Measurements from ENCODE around the gene PARN.
"Not testable (repeated sequence)": the region's sequence is repeated elsewhere in the genome, so short reads cannot be mapped to it uniquely, and the experiment has no call there.

The PARN gene

GRCh38 chr16:14629919-14630619 is at the start of gene PARN:
PARN (minus strand) TSS chr16:14630260; CDS start chr16:14630125, 135 bp downstream.
- peak; percentile 99 for DNase-seq

GRCh38 chr16:14678748-14679497 is 48.9 kb upstream of the PARN start:
- DNase-seq, result no peak

- no peak for DNase-seq
These were observed 47.6 kb upstream of the PARN start for GRCh38 chr16:14677627-14678026.

- DNase-seq, result no peak
These were observed 46.6 kb upstream of the PARN start for GRCh38 chr16:14676633-14677032.

GRCh38 chr16:14672403-14672971 is 42.4 kb upstream of the PARN start:
- DNase-seq, result no peak

- no peak for DNase-seq
These were observed 39.7 kb upstream of the PARN start for GRCh38 chr16:14669776-14670175.

- no peak for DNase-seq
These were observed 38.6 kb upstream of the PARN start for GRCh38 chr16:14668556-14669223.

- no peak for DNase-seq
These were observed 37.5 kb upstream of the PARN start for GRCh38 chr16:14667347-14668266.

GRCh38 chr16:14658063-14658462 is 28.0 kb upstream of the PARN start:
- DNase-seq, result no peak

- no peak for DNase-seq
These were observed 22.7 kb upstream of the PARN start for GRCh38 chr16:14652726-14653125.

- no peak for DNase-seq
These were observed 20.6 kb upstream of the PARN start for GRCh38 chr16:14650629-14651028.

- DNase-seq, result peak; percentile 10
These were observed 19.8 kb upstream of the PARN start for GRCh38 chr16:14649816-14650215.

- no peak for DNase-seq
These were observed 11.9 kb upstream of the PARN start for GRCh38 chr16:14641926-14642325.

- no peak for DNase-seq
These were observed 11.1 kb upstream of the PARN start for GRCh38 chr16:14641206-14641605.

GRCh38 chr16:14640538-14640937 is 10.5 kb upstream of the PARN start:
- DNase-seq, result no peak

- DNase-seq, result not testable (repeated sequence)
These were observed 6.8 kb upstream of the PARN start for GRCh38 chr16:14636951-14637240.

GRCh38 chr16:14636179-14636950 is 6.3 kb upstream of the PARN start:
- not testable (repeated sequence) for DNase-seq

GRCh38 chr16:14635395-14636165 is 5.5 kb upstream of the PARN start:
- no peak for DNase-seq

GRCh38 chr16:14634389-14634725 is 4.3 kb upstream of the PARN start:
- DNase-seq, result no peak

GRCh38 chr16:14632693-14633569 is 2.9 kb upstream of the PARN start, which contains the start of gene BFAR:
BFAR (plus strand) TSS chr16:14632951; CDS start chr16:14644347, 11,396 bp downstream.
- peak; percentile 100 for DNase-seq

Data from activated effector memory CD4-positive, alpha-beta T cell treated with anti-CD3 and anti-CD28 coated beads, Interleukin-2, amount 50 U/mL, for 16 hours (primary cell).